ENCODE data around the gene RYR2. TPM values are rescaled to one million over a fixed set of nuclear protein-coding genes. Genes with fewer than 3 reads are reported as not detected.

Gene RYR2
- polyA plus RNA-seq, 2 of the 4 experiments (the other 2 are of a cell fraction): 0.06 TPM; not detected in 1

DNA sequence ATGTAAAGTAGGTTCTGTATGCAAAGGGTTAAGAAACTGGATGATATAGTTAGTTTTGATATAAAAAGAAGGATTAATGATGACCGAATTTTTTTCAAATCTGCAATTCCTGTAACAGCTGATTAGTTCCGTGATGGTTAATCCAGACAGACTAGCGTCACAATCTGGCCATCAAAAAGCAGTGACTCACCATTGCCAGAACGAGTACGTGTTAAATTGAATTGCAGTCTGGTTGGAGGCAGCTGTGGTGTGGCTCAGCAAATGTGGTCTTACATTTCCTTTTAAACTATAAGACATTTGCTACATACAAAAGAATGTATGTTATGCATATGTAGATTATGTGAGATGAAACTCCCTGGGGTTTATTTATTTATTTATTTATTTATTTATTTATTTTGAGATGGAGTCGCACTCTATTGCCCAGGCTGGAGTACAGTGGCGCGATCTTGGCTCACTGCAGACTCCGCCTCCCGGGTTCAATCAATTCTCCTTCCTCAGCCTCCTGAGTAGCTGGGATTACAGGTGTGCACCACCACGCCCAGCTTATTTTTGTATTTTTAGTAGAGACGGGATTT is 139.8 kb downstream of the RYR2 start:
- POLR2A ChIA-PET: no interaction called here
- FAIRE-seq (no peak), DNase-seq (ENCODE audit: low read depth in 1 of 2, low spot score in 1 of 2) (no peak), ATAC-seq (no peak)
- peak; percentile 74 for TF ChIP-seq ZC3H11A (IDR thresholded peaks at IDR 0.05)
- no peak for TF ChIP-seq BHLHE40 (IDR thresholded peaks at IDR 0.05; ENCODE audit: low read depth, low read length)
- Histone ChIP-seq H3K9me3 (no peaks in the 10 kb centered on the region), H3K4me2 (no peak overlapping the region), H3K27ac (no peak overlapping the region), H3K4me3 (no peak overlapping the region), H3K4me1 (no peaks in the 10 kb centered on the region)
- WGBS (ENCODE audit: missing lambda C conversion rate): 50% methylated on average over 12 of the region's 12 CpGs
- CTCF ChIA-PET: no interaction called here

DNA sequence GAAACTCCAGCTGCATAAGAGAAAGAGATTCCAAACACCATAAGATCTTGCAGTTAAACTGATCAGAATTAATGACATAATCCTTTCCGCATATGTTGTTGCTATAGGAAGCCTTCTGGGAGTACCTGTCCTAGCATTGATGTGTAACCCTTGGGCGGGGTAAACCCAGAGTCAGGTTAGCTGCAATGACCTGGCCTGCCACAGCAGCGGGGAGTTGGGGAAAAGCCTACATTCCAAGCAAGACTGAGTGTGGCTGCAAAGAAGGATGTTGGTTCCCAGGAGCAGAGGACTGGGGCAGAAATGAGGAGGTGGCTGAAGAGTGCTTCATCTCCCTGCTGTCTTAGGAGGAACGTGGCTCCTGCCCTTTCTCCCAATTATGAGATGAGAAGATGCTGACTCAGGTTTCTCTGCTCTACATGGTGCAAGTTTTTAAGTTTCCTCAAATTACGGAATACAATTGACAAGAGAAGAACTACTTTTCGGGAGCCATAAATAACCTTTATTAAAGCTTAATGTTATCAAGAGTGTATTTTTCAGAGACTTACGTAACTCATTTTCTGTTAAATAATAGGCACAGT is 142.1 kb downstream of the RYR2 start:
- DNase-seq (ENCODE audit: low read depth in 1 of 2, low spot score in 1 of 2) (no peak), ATAC-seq (no peak), FAIRE-seq (no peak)
- 38% methylated on average over 7 of the region's 7 CpGs for WGBS (ENCODE audit: missing lambda C conversion rate)
- H3K27ac ChIP-seq: no peak overlapping the region
- TF ChIP-seq MAFK (IDR thresholded peaks at IDR 0.05; ENCODE audit: partially characterized antibody) (peak; percentile 87), RFX5 (IDR thresholded peaks at IDR 0.05) (no peak)
- no peak overlapping the region for H3K4me3 ChIP-seq
- no peak overlapping the region for H3K4me2 ChIP-seq
- no peaks in the 10 kb centered on the region for H3K9me3 ChIP-seq
- ChIA-PET POLR2A (no interaction called here), CTCF (interaction anchor here (0.7 kb wide), 1 partner anchor 17 kb away, joined by 5 read pairs; no protein-coding TSS in a partner anchor)
- no peaks in the 10 kb centered on the region for H3K4me1 ChIP-seq

DNA sequence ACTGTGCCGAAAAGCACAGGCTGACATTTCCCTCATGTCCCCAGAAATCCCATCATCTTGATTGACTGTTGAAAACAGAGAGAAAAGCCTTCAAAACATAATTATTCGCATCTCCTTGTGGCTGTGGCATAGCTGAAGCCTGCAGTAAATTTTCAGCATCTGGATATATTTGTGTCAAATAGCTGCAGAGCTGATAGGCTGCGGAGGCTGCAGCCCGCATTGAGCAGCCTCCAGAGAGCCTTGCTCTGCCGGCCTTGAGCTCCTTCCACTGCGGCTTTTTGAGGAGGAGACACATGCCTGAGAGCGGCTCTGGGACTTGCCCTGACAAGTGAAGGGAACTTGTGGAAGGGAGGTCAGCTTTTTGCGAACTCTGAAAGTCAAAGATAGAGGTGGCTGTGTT is 144.7 kb downstream of the RYR2 start:
- H3K27ac ChIP-seq: no peak overlapping the region
- ATAC-seq (no peak), FAIRE-seq (no peak), DNase-seq (ENCODE audit: low read depth in 1 of 2, low spot score in 1 of 2) (no peak)
- TF ChIP-seq HOXA7 (CRISPR knock-in tag; IDR thresholded peaks at IDR 0.05) (no peak), POLR2A (IDR thresholded peaks at IDR 0.05; ENCODE audit: low read length) (no peak), NFE2L2 (conservative IDR thresholded peaks at IDR 0.05; ENCODE audit: low read length) (no peak), ESRRA (IDR thresholded peaks at IDR 0.05; ENCODE audit: borderline replicate concordance, low read length) (no peak), BHLHE40 (IDR thresholded peaks at IDR 0.05; ENCODE audit: low read depth, low read length) (no peak), MAZ (IDR thresholded peaks at IDR 0.05; ENCODE audit: borderline replicate concordance, low read depth, low read length) (no peak), FOXS1 (CRISPR knock-in tag; IDR thresholded peaks at IDR 0.05) (no peak), CHD4 (IDR thresholded peaks at IDR 0.05; ENCODE audit: borderline replicate concordance) (no peak), HDAC2 (IDR thresholded peaks at IDR 0.05) (no peak), CBX2 (IDR thresholded peaks at IDR 0.05; ENCODE audit: borderline replicate concordance, low read depth) (no peak)
- TF ChIP-seq, protein P1, sequence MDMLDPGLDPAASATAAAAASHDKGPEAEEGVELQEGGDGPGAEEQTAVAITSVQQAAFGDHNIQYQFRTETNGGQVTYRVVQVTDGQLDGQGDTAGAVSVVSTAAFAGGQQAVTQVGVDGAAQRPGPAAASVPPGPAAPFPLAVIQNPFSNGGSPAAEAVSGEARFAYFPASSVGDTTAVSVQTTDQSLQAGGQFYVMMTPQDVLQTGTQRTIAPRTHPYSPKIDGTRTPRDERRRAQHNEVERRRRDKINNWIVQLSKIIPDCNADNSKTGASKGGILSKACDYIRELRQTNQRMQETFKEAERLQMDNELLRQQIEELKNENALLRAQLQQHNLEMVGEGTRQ (IDR thresholded peaks at IDR 0.05): no peak
- H3K4me2 ChIP-seq: no peak overlapping the region
- ChIA-PET POLR2A (no interaction called here), CTCF (interaction anchor here (0.9 kb wide), 1 partner anchor 22 kb away, joined by 4 read pairs; no protein-coding TSS in a partner anchor)
- no peaks in the 10 kb centered on the region for H3K9me3 ChIP-seq
- no peak overlapping the region for H3K4me3 ChIP-seq
- 48% methylated on average over 8 of the region's 8 CpGs for WGBS (ENCODE audit: missing lambda C conversion rate)
- H3K4me1 ChIP-seq: no peaks in the 10 kb centered on the region

DNA sequence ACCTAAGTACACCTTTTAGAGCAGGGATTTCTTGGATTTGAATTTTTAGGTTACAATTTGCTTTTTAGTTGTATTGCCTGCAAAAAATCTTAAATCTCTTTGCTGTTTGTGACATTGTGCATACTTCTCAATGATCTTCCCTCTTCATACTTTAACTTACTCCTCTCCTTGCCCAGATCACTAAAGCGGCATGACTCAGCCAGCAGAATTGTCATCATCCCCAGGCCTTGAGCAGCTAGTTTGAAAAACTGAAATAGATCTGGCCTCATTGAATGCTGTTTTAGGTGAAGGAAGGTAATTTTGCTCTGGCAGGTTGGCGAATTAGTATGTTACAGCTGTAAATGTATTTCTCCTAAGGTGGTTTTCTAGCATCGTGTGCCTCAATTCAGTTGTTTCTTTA is 145.9 kb downstream of the RYR2 start:
- TF ChIP-seq RNF2 (IDR thresholded peaks at IDR 0.05; ENCODE audit: borderline replicate concordance, low read depth) (no peak), ZSCAN20 (CRISPR knock-in tag; IDR thresholded peaks at IDR 0.05) (no peak), EHF (CRISPR knock-in tag; IDR thresholded peaks at IDR 0.05) (no peak), CEBPB (IDR thresholded peaks at IDR 0.05) (no peak), RAD21 (conservative IDR thresholded peaks at IDR 0.05 in 1 of 2, IDR thresholded peaks at IDR 0.05 in 1 of 2) (no peak), NFE2L2 (conservative IDR thresholded peaks at IDR 0.05; ENCODE audit: low read length) (no peak)
- TF ChIP-seq, protein P2, sequence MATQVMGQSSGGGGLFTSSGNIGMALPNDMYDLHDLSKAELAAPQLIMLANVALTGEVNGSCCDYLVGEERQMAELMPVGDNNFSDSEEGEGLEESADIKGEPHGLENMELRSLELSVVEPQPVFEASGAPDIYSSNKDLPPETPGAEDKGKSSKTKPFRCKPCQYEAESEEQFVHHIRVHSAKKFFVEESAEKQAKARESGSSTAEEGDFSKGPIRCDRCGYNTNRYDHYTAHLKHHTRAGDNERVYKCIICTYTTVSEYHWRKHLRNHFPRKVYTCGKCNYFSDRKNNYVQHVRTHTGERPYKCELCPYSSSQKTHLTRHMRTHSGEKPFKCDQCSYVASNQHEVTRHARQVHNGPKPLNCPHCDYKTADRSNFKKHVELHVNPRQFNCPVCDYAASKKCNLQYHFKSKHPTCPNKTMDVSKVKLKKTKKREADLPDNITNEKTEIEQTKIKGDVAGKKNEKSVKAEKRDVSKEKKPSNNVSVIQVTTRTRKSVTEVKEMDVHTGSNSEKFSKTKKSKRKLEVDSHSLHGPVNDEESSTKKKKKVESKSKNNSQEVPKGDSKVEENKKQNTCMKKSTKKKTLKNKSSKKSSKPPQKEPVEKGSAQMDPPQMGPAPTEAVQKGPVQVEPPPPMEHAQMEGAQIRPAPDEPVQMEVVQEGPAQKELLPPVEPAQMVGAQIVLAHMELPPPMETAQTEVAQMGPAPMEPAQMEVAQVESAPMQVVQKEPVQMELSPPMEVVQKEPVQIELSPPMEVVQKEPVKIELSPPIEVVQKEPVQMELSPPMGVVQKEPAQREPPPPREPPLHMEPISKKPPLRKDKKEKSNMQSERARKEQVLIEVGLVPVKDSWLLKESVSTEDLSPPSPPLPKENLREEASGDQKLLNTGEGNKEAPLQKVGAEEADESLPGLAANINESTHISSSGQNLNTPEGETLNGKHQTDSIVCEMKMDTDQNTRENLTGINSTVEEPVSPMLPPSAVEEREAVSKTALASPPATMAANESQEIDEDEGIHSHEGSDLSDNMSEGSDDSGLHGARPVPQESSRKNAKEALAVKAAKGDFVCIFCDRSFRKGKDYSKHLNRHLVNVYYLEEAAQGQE (IDR thresholded peaks at IDR 0.05): no peak
- Histone ChIP-seq H3K4me3 (no peak overlapping the region), H3K27ac (no peak overlapping the region), H3K9me3 (no peaks in the 10 kb centered on the region), H3K4me2 (no peak overlapping the region), H3K4me1 (no peaks in the 10 kb centered on the region)
- POLR2A ChIA-PET: no interaction called here
- CTCF ChIA-PET: no interaction called here
- ATAC-seq (no peak), DNase-seq (ENCODE audit: low read depth in 1 of 2, low spot score in 1 of 2) (no peak), FAIRE-seq (no peak)
- WGBS (ENCODE audit: missing lambda C conversion rate): 59% methylated on average over 3 of the region's 3 CpGs

All from A549 (cell line).